Endothelial cell (in vitro differentiated cells): ENCODE results near the gene TRAK2. TPM values are rescaled to one million over a fixed set of nuclear protein-coding genes. Genes with fewer than 3 reads are reported as not detected.

Experiments used
- DNase-seq: peaks from one replicate; pipeline ENCODE4 v3.0.0; 2021; ENCODE audit warnings: low spot score
- H3K27ac Mint-ChIP-seq: one replicate; pipeline ENCODE4 v1.8.0; 2021; ENCODE audit warnings: mixed read lengths, inconsistent platforms; ENCODE audit not compliant: unreplicated experiment
- H3K27me3 Mint-ChIP-seq: one replicate; pipeline ENCODE4 v1.8.0; 2021; ENCODE audit warnings: mild to moderate bottlenecking, moderate library complexity, mixed read lengths, inconsistent platforms; ENCODE audit not compliant: unreplicated experiment
- H3K36me3 Mint-ChIP-seq: one replicate; pipeline ENCODE4 v1.8.0; 2021; ENCODE audit warnings: mild to moderate bottlenecking, low read depth, mixed read lengths, inconsistent platforms; ENCODE audit not compliant: unreplicated experiment
- H3K4me1 Mint-ChIP-seq: one replicate; pipeline ENCODE4 v1.8.0; 2021; ENCODE audit warnings: mild to moderate bottlenecking, mixed read lengths, inconsistent platforms; ENCODE audit not compliant: unreplicated experiment
- H3K4me3 Mint-ChIP-seq: one replicate; pipeline ENCODE4 v1.8.0; 2021; ENCODE audit warnings: mild to moderate bottlenecking, mixed read lengths, inconsistent platforms; ENCODE audit not compliant: unreplicated experiment
- H3K9me3 Mint-ChIP-seq: one replicate; pipeline ENCODE4 v1.8.0; 2021; ENCODE audit warnings: mixed read lengths, inconsistent platforms; ENCODE audit not compliant: unreplicated experiment
- CTCF ChIP-seq: fragments of 200-600 bp; sonication (generic); IDR thresholded peaks from one replicate; pipeline ENCODE4 v1.5.0; 2021; ENCODE audit warnings: antibody characterized with exemption; ENCODE audit not compliant: unreplicated experiment
- total RNA-seq: library from RNA; stranded (reverse); fragmentation: NEBNext Ultra II Directional; extraction: Animal tissue kit (Norgen Biotek cat#: 25700); gene quantifications from one replicate; pipeline ENCODE4 v1.2.1, GENCODE V29; 2021; ENCODE audit not compliant: unreplicated experiment

The TRAK2 gene
- total RNA-seq, 1 donor from 2014 or later = 18.4 TPM

DNA sequence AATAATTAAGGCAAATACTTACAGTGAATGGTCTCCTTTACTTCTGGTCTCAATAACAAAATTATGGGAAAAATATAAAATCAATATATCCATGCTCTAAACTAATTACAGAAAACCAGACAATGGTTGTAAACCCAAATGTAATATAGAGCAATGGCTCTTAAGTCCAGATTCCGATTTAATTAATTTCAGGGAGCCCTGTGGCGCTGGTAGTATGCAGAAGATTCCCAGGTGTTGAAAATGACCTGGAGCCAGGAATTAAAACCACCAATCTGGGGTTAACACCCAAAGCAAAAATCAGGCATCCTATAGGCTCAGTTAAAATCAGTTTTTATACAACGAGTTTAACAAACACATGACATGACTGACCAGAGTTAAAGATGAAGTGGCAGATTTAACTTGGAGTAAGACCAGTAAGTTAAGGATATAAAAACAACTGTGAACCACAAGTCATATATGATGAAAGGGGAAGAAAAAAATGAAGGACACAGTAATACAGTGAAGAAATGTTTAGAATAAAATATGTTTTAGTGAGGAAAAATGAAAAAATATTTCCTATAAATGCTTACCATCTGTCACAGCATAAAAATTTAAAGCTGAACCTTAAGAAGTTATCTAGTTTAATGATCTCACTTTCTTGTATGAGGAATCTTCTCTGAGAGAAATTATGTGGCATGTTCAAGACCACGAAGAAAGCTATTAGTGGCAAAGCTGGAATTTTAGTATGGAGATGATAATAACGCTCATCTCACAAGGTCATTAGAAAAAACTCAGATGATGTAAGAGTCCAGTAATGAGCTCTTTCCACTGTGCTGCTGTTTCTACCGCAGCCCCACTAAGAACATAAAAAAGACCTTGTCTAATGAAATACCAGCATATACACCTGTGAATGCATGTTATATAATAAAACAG is 48.4 kb downstream of the TRAK2 start:
- no peak overlapping the region for H3K4me3 Mint-ChIP-seq
- H3K27me3 Mint-ChIP-seq = peaks cover 1% of the 10 kb centered on the region
- H3K36me3 Mint-ChIP-seq = no peaks in the 10 kb centered on the region
- peaks cover 8% of the 10 kb centered on the region for H3K4me1 Mint-ChIP-seq
- no peaks in the 10 kb centered on the region for H3K9me3 Mint-ChIP-seq
- H3K27ac Mint-ChIP-seq = no peak overlapping the region
- no peak for DNase-seq
- no peak for TF ChIP-seq CTCF

- no peak overlapping the region for H3K27ac Mint-ChIP-seq
- TF ChIP-seq CTCF = no peak
- peaks cover 1% of the 10 kb centered on the region for H3K27me3 Mint-ChIP-seq
- no peaks in the 10 kb centered on the region for H3K9me3 Mint-ChIP-seq
- peaks cover 8% of the 10 kb centered on the region for H3K4me1 Mint-ChIP-seq
- DNase-seq = no peak
- H3K4me3 Mint-ChIP-seq = no peak overlapping the region
- H3K36me3 Mint-ChIP-seq = no peaks in the 10 kb centered on the region
Measured at GRCh38 chr2:201401815-201402214, 49.4 kb downstream of the TRAK2 start.

DNA sequence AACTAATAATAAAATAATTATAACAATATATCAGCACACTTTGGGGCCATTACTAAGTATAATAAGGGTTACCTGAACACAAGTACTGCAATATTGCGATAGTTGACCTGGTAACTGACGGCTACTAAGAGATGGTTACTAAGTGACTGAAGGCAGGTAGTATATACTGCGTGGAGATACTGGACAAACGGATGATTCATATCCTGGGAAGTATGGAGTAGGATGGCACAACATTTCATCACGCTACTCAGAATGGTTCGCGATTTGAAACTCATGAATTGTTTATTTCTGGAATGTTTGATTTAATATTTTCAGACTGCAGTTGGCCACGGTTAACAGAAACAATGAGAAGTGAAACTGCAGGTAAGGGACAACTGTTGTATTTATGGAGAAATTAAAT is 54.7 kb downstream of the TRAK2 start:
- no peaks in the 10 kb centered on the region for H3K27me3 Mint-ChIP-seq
- no peak overlapping the region for H3K4me3 Mint-ChIP-seq
- H3K9me3 Mint-ChIP-seq = no peaks in the 10 kb centered on the region
- DNase-seq = no peak
- H3K27ac Mint-ChIP-seq = no peak overlapping the region
- peaks cover 16% of the 10 kb centered on the region for H3K36me3 Mint-ChIP-seq
- TF ChIP-seq CTCF = no peak
- H3K4me1 Mint-ChIP-seq = no peaks in the 10 kb centered on the region

DNA sequence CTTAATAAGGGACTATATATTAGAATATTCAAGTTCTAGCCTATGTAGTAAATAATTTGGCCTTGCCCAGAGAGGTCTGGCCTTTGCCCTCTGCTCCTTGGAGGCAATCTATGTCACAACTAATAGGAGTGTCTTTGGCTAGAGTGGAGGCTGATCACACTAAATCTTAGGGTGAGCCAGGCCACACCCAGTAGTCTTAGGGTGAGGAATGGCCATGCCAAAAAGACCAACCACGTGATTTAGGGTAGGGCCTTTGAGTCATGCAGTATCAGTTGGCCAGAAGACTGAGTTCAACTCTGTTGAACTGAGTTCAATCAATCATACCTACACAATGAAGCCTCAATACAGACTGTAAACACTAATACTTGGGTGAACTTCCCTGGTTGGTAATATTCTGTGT is 68.1 kb downstream of the TRAK2 start:
- Mint-ChIP-seq H3K27me3 (no peaks in the 10 kb centered on the region), H3K4me1 (no peaks in the 10 kb centered on the region), H3K27ac (no peak overlapping the region), H3K36me3 (peaks cover 17% of the 10 kb centered on the region), H3K4me3 (no peak overlapping the region), H3K9me3 (no peaks in the 10 kb centered on the region)
- no peak for TF ChIP-seq CTCF
- no peak for DNase-seq
